CD4-positive, alpha-beta T cell (primary cell): ENCODE results near the gene MSRB3. TPM values are rescaled to one million over a fixed set of nuclear protein-coding genes. Genes with fewer than 3 reads are reported as not detected.

Source experiments
- ATAC-seq: fragments of 200-7000 bp; cut with Tn5 transposase; one replicate; pipeline ENCODE4 v1.10.0; 2022; ENCODE audit warnings: mild to moderate bottlenecking; ENCODE audit not compliant: poor library complexity
- CTCF ChIA-PET: fragments of 350-600 bp; sonication (Branson Sonifier 250); formaldehyde crosslinking; loops from one replicate; lab custom pipeline; 2021; ENCODE audit warnings: antibody characterized with exemption, inconsistent platforms; lab: Charles Lee
- POLR2A ChIA-PET: fragments of 350-600 bp; sonication (Branson Sonifier 250); formaldehyde crosslinking; loops from one replicate; lab custom pipeline; 2021; ENCODE audit warnings: antibody characterized with exemption, inconsistent platforms; lab: Charles Lee
- DNase-seq, 14 experiments: peaks; one replicate each; pipeline ENCODE4 v3.0.0-alpha.2; 2013 to 2020; ENCODE audit warnings: mixed read lengths in 2 of 14
- H3K27ac ChIP-seq, 2 donors: one replicate each; pipeline versions ENCODE4 v1.5.1 to v1.7.0; 2013; ENCODE audit warnings: low read length in 2 of 2, low read depth in 1 of 2, mild to moderate bottlenecking in 1 of 2
- H3K27me3 ChIP-seq, 2 experiments: 1 replicate in 1 of 2; 2 replicates in 1 of 2; pipeline versions ENCODE4 v1.6.1 to v1.7.0; 2013; ENCODE audit warnings: low read length in 2 of 2, control low read depth in 1 of 2, mild to moderate bottlenecking in 1 of 2, moderate library complexity in 1 of 2; ENCODE audit not compliant: insufficient read depth in 2 of 2, control insufficient read depth in 1 of 2
- H3K36me3 ChIP-seq: one replicate; pipeline ENCODE4 v1.6.1; 2013; ENCODE audit warnings: low read length, control low read depth; ENCODE audit not compliant: insufficient read depth
- H3K4me1 ChIP-seq: one replicate; pipeline ENCODE4 v1.6.1; 2013; ENCODE audit warnings: low read length, control low read depth; ENCODE audit not compliant: insufficient read depth
- H3K4me3 ChIP-seq: one replicate; pipeline ENCODE4 v1.5.1; 2013; ENCODE audit warnings: mild to moderate bottlenecking, low read length, moderate library complexity
- H3K9me3 ChIP-seq, 2 experiments: 1 replicate in 1 of 2; 2 replicates in 1 of 2; pipeline versions ENCODE4 v1.6.1 to v1.7.0; 2013; ENCODE audit warnings: low read length in 2 of 2, mild to moderate bottlenecking in 2 of 2, control low read depth in 1 of 2, moderate library complexity in 1 of 2; ENCODE audit not compliant: control insufficient read depth in 1 of 2, insufficient read depth in 1 of 2
- H3K27ac Mint-ChIP-seq: one replicate; pipeline ENCODE4 v1.8.0; 2020; ENCODE audit warnings: mixed read lengths
- H3K27me3 Mint-ChIP-seq: one replicate; pipeline ENCODE4 v1.8.0; 2021; ENCODE audit warnings: mixed read lengths
- H3K36me3 Mint-ChIP-seq: one replicate; pipeline ENCODE4 v1.8.0; 2021; ENCODE audit warnings: low read depth, mixed read lengths
- H3K4me1 Mint-ChIP-seq: one replicate; pipeline ENCODE4 v1.8.0; 2021; ENCODE audit warnings: low read depth, mixed read lengths
- H3K4me3 Mint-ChIP-seq: one replicate; pipeline ENCODE4 v1.8.0; 2020; ENCODE audit warnings: mild to moderate bottlenecking, mixed read lengths
- H3K9me3 Mint-ChIP-seq: one replicate; pipeline ENCODE4 v1.8.0; 2020; ENCODE audit warnings: mixed read lengths
- CTCF ChIP-seq: fragments of 200-600 bp; IDR thresholded peaks from one replicate; pipeline ENCODE4 v1.8.0; 2022; ENCODE audit warnings: antibody characterized with exemption, mild to moderate bottlenecking
- intact Hi-C, 2 experiments: fragments of 100-400 bp; cut with DNase I in 1 of 2; cut with micrococcal nuclease in 1 of 2; formaldehyde crosslinking; loops; one replicate each; pipeline versions ENCODE4 v1.15.1 to v1.9.0; 2023 to 2025; cut with DNase I, micrococcal nuclease
- total RNA-seq, 174 experiments: library from RNA in 2 of 174; stranded (reverse) in 2 of 174; gene quantifications; one replicate each; pipeline ENCODE4 v1.2.3 and lab custom pipeline; 2021 to 2026

MSRB3 gene
- total RNA-seq, 2 experiments from 2014 or later: 0.17 TPM; not detected in 1

DNA sequence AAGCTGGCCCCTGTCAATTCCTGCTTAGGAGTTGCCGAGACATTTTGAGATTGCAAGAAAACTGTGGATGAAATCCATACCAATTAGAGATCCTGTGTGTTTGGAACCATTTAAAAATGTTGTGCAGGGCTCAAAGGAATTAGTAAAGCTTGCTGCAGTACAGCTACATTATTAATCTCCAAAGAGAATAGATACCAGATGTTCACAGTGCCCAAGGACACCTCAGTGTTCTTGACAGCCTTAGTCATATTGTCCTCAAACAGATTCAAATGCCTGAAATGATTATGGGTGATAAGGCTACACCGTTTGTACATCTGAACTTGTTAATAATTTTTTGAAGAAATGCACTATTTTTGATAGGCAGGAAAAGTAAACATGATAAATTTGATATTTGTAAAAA is 164.6 kb downstream of the MSRB3 start:
- no peaks in the 10 kb centered on the region for H3K36me3 Mint-ChIP-seq
- H3K4me1 ChIP-seq: no peaks in the 10 kb centered on the region
- no peak for TF ChIP-seq CTCF
- no peak overlapping the region for H3K27ac Mint-ChIP-seq
- intact Hi-C loops: no loop called here
- no peak overlapping the region for H3K4me3 ChIP-seq
- POLR2A ChIA-PET: no interaction called here
- H3K4me1 Mint-ChIP-seq: no peaks in the 10 kb centered on the region
- no peaks in the 10 kb centered on the region for H3K27me3 Mint-ChIP-seq
- no peak for ATAC-seq
- no peak overlapping the region for H3K27ac ChIP-seq
- H3K4me3 Mint-ChIP-seq: no peak overlapping the region
- H3K9me3 ChIP-seq: no peaks in the 10 kb centered on the region
- H3K36me3 ChIP-seq: no peaks in the 10 kb centered on the region
- no peaks in the 10 kb centered on the region for H3K9me3 Mint-ChIP-seq
- no peaks in the 10 kb centered on the region for H3K27me3 ChIP-seq
- CTCF ChIA-PET: no interaction called here
- DNase-seq: no peak

GRCh38 chr12:65444996-65445395 is 166.5 kb downstream of the MSRB3 start:
- intact Hi-C loops: no loop called here
- Mint-ChIP-seq H3K4me1 (no peaks in the 10 kb centered on the region), H3K4me3 (no peak overlapping the region), H3K36me3 (no peaks in the 10 kb centered on the region), H3K27me3 (no peaks in the 10 kb centered on the region), H3K9me3 (no peaks in the 10 kb centered on the region), H3K27ac (no peak overlapping the region)
- H3K4me1 ChIP-seq: no peaks in the 10 kb centered on the region
- no peak overlapping the region for H3K4me3 ChIP-seq
- DNase-seq (no peak), ATAC-seq (no peak)
- no peaks in the 10 kb centered on the region for H3K9me3 ChIP-seq
- ChIA-PET CTCF (no interaction called here), POLR2A (no interaction called here)
- no peak overlapping the region for H3K27ac ChIP-seq
- no peaks in the 10 kb centered on the region for H3K36me3 ChIP-seq
- TF ChIP-seq CTCF: no peak
- H3K27me3 ChIP-seq: no peaks in the 10 kb centered on the region

GRCh38 chr12:65446901-65447300 is 168.4 kb downstream of the MSRB3 start:
- intact Hi-C loops: no loop called here
- Mint-ChIP-seq H3K4me3 (no peak overlapping the region), H3K27ac (no peak overlapping the region), H3K27me3 (no peaks in the 10 kb centered on the region), H3K4me1 (no peaks in the 10 kb centered on the region), H3K9me3 (no peaks in the 10 kb centered on the region), H3K36me3 (no peaks in the 10 kb centered on the region)
- Histone ChIP-seq H3K27ac (no peak overlapping the region), H3K4me1 (no peaks in the 10 kb centered on the region), H3K27me3 (no peaks in the 10 kb centered on the region), H3K9me3 (no peaks in the 10 kb centered on the region), H3K4me3 (no peak overlapping the region), H3K36me3 (no peaks in the 10 kb centered on the region)
- POLR2A ChIA-PET: no interaction called here
- DNase-seq (no peak), ATAC-seq (no peak)
- CTCF ChIA-PET: no interaction called here
- TF ChIP-seq CTCF: no peak
